ENCODE data around the gene ANTKMT. TPM values are rescaled to one million over a fixed set of nuclear protein-coding genes. Genes with fewer than 3 reads are reported as not detected.

ANTKMT gene
- total and polyA plus RNA-seq, 4 donors, result 14.0 to 29.7 (median 19.7) TPM

GRCh38 chr16:734981-735881 lies 14.3 kb downstream of the ANTKMT start (continued):
- TF ChIP-seq RAD21 (IDR thresholded peaks at IDR 0.05), result no peak

DNA sequence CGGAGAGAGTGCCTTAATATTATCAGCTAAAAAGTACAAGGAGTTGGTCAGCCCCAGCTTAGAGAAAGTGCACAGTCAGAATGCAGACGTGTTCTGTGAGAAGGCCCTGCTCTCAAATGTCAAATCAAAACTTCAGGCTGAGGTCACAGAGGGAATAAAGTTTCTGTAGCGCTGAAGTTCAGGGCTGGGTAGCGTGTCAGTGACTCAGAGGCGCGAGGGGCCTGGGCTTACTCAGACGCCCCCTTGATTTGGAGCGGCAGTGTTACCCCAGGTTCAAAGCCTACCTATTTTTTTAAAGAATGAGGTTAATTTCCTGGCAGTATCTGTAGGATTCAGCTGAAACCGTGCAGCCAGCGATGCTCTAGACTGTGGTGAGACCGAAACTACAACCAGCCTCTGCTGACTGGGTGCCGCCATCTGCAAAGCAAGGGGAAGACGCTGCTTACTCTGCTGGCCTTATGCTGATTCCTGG lies 15.1 kb downstream of the ANTKMT start:
- TF ChIP-seq, protein P1, sequence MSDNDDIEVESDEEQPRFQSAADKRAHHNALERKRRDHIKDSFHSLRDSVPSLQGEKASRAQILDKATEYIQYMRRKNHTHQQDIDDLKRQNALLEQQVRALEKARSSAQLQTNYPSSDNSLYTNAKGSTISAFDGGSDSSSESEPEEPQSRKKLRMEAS (IDR thresholded peaks at IDR 0.05), result no peak
- no peak for TF ChIP-seq TAF1 (conservative IDR thresholded peaks at IDR 0.05)
- H3K9me3 ChIP-seq (ENCODE audit: control insufficient read depth in 4 of 4, low read length in 3 of 4), result no peaks in the 10 kb centered on the region
- no peaks in the 10 kb centered on the region for H3K27me3 ChIP-seq (ENCODE audit: control insufficient read depth in 4 of 4, insufficient read depth in 4 of 4, low read length in 3 of 4)
- H3K27ac ChIP-seq (ENCODE audit: low read depth in 1 of 2, low read length in 2 of 2), result no peak overlapping the region
- peaks cover 12 to 54% (median 14%) of the 10 kb centered on the region in 4 donors for H3K36me3 ChIP-seq (ENCODE audit: control insufficient read depth in 4 of 4, insufficient read depth in 3 of 4, low read depth in 1 of 4, low read length in 3 of 4)
- WGBS, result 91% methylated on average over 13 of the region's 13 CpGs
- H3K4me1 ChIP-seq (ENCODE audit: control insufficient read depth in 4 of 4, insufficient read depth in 4 of 4, low read length in 3 of 4), result peaks cover 7 to 12% (median 12%) of the 10 kb centered on the region in 4 donors
- H3K4me3 ChIP-seq (ENCODE audit: low read depth in 1 of 3, low read length in 3 of 3), result no peak overlapping the region
- DNase-seq (ENCODE audit: low spot score), result no peak
- H3K9ac ChIP-seq (ENCODE audit: low read depth in 1 of 2, low read length in 2 of 2), result no peak overlapping the region

DNA sequence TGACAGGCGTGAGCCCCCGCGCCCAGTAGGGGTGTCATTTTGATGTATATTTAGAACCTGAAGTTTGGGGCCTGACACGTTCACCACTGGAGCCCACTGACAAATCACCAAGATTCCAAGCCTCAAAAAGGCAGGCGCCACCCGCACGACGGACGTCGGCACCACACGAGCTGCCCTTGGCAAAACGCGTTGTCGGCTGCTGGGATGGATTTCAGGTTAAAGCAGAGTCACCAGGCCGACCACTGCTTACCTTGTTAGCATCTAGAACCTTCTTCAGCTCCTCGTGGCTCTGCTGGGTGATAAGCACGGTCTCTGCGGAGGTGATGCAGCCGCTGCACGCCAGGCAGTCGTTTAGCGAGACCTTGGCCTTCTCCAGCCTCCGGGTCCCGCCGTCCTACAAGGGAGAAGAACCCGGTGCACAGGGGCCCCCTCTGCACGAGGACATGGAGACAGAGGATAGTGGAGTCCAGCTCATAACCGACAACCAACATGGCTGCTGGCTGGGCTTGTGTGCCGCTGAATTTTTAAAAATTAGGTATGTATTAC lies 16.1 kb downstream of the ANTKMT start:
- Histone ChIP-seq H3K9me3 (ENCODE audit: control insufficient read depth in 4 of 4, low read length in 3 of 4) (no peaks in the 10 kb centered on the region), H3K4me1 (ENCODE audit: control insufficient read depth in 4 of 4, insufficient read depth in 4 of 4, low read length in 3 of 4) (peaks cover 12 to 17% (median 15%) of the 10 kb centered on the region in 4 donors), H3K4me3 (ENCODE audit: low read depth in 1 of 3, low read length in 3 of 3) (no peak overlapping the region), H3K27me3 (ENCODE audit: control insufficient read depth in 4 of 4, insufficient read depth in 4 of 4, low read length in 3 of 4) (no peaks in the 10 kb centered on the region), H3K9ac (ENCODE audit: low read depth in 1 of 2, low read length in 2 of 2) (no peak overlapping the region), H3K36me3 (ENCODE audit: control insufficient read depth in 4 of 4, insufficient read depth in 3 of 4, low read depth in 1 of 4, low read length in 3 of 4) (peaks cover 12 to 51% (median 14%) of the 10 kb centered on the region in 4 donors), H3K27ac (ENCODE audit: low read depth in 1 of 2, low read length in 2 of 2) (no peak overlapping the region)
- TF ChIP-seq, protein P2, sequence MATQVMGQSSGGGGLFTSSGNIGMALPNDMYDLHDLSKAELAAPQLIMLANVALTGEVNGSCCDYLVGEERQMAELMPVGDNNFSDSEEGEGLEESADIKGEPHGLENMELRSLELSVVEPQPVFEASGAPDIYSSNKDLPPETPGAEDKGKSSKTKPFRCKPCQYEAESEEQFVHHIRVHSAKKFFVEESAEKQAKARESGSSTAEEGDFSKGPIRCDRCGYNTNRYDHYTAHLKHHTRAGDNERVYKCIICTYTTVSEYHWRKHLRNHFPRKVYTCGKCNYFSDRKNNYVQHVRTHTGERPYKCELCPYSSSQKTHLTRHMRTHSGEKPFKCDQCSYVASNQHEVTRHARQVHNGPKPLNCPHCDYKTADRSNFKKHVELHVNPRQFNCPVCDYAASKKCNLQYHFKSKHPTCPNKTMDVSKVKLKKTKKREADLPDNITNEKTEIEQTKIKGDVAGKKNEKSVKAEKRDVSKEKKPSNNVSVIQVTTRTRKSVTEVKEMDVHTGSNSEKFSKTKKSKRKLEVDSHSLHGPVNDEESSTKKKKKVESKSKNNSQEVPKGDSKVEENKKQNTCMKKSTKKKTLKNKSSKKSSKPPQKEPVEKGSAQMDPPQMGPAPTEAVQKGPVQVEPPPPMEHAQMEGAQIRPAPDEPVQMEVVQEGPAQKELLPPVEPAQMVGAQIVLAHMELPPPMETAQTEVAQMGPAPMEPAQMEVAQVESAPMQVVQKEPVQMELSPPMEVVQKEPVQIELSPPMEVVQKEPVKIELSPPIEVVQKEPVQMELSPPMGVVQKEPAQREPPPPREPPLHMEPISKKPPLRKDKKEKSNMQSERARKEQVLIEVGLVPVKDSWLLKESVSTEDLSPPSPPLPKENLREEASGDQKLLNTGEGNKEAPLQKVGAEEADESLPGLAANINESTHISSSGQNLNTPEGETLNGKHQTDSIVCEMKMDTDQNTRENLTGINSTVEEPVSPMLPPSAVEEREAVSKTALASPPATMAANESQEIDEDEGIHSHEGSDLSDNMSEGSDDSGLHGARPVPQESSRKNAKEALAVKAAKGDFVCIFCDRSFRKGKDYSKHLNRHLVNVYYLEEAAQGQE (IDR thresholded peaks at IDR 0.05), result no peak
- TF ChIP-seq, protein P1 (IDR thresholded peaks at IDR 0.05), result no peak
- TF ChIP-seq CTCF (IDR thresholded peaks at IDR 0.05; ENCODE audit: low read depth, low read length, missing input control) (no peak), ATF3 (IDR thresholded peaks at IDR 0.05) (no peak), SP1 (IDR thresholded peaks at IDR 0.05) (no peak), EGR1 (IDR thresholded peaks at IDR 0.05; ENCODE audit: low read depth in 2 of 2) (no peak), NR2F2 (IDR thresholded peaks at IDR 0.05) (no peak), JUND (IDR thresholded peaks at IDR 0.05) (no peak), YY1 (IDR thresholded peaks at IDR 0.05) (no peak), FOXA1 (IDR thresholded peaks at IDR 0.05) (no peak), HNF4G (IDR thresholded peaks at IDR 0.05) (no peak), TAF1 (conservative IDR thresholded peaks at IDR 0.05) (no peak), HNF4A (conservative IDR thresholded peaks at IDR 0.05) (no peak)
- TF ChIP-seq, protein P3, sequence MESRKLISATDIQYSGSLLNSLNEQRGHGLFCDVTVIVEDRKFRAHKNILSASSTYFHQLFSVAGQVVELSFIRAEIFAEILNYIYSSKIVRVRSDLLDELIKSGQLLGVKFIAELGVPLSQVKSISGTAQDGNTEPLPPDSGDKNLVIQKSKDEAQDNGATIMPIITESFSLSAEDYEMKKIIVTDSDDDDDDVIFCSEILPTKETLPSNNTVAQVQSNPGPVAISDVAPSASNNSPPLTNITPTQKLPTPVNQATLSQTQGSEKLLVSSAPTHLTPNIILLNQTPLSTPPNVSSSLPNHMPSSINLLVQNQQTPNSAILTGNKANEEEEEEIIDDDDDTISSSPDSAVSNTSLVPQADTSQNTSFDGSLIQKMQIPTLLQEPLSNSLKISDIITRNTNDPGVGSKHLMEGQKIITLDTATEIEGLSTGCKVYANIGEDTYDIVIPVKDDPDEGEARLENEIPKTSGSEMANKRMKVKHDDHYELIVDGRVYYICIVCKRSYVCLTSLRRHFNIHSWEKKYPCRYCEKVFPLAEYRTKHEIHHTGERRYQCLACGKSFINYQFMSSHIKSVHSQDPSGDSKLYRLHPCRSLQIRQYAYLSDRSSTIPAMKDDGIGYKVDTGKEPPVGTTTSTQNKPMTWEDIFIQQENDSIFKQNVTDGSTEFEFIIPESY (IDR thresholded peaks at IDR 0.05), result no peak
- WGBS, result 98% methylated on average over 29 of the region's 29 CpGs
- no peak for DNase-seq (ENCODE audit: low spot score)

All from liver (tissue), 9 donors.